Skin of body (tissue), 2 donors: Measurements from ENCODE around the gene SLC22A23. TPM values are rescaled to one million over a fixed set of nuclear protein-coding genes. Genes with fewer than 3 reads are reported as not detected.

Source experiments
- DNase-seq: peaks from one replicate; lab custom pipeline; 2025; lab: John Stamatoyannopoulos, UW
- total RNA-seq: library from RNA; depleted of rRNA; stranded (reverse); fragments of >200 nt; gene quantifications from one replicate; pipeline ENCODE4 v1.2.3, GENCODE V29; 2014

The SLC22A23 gene
- total RNA-seq, 1 donor from 2014 or later: 11.8 TPM

GRCh38 chr6:3446184-3446583, 10.7 kb downstream of the SLC22A23 start:
- DNase-seq: no peak

GRCh38 chr6:3444276-3445088, 12.4 kb downstream of the SLC22A23 start:
- DNase-seq: peak; percentile 18

GRCh38 chr6:3443221-3443515, 13.7 kb downstream of the SLC22A23 start:
- DNase-seq: no peak

- DNase-seq: no peak
Measured at GRCh38 chr6:3442431-3443220, 14.2 kb downstream of the SLC22A23 start.

- DNase-seq: no peak
Measured at GRCh38 chr6:3440911-3441310, 15.9 kb downstream of the SLC22A23 start.

- no peak for DNase-seq
Measured at GRCh38 chr6:3439961-3440360, 16.9 kb downstream of the SLC22A23 start.

- no peak for DNase-seq
Measured at GRCh38 chr6:3438190-3439167, 18.4 kb downstream of the SLC22A23 start.

GRCh38 chr6:3433005-3433404, 23.8 kb downstream of the SLC22A23 start:
- DNase-seq: no peak

- DNase-seq: no peak
Measured at GRCh38 chr6:3432416-3432815, 24.4 kb downstream of the SLC22A23 start.

GRCh38 chr6:3431994-3432393, 24.9 kb downstream of the SLC22A23 start:
- no peak for DNase-seq

GRCh38 chr6:3429211-3429610, 27.6 kb downstream of the SLC22A23 start:
- DNase-seq: no peak

- DNase-seq: no peak
Measured at GRCh38 chr6:3428700-3429099, 28.1 kb downstream of the SLC22A23 start.

- DNase-seq: no peak
Measured at GRCh38 chr6:3428247-3428646, 28.6 kb downstream of the SLC22A23 start.

- no peak for DNase-seq
Measured at GRCh38 chr6:3427687-3428085, 29.2 kb downstream of the SLC22A23 start.

GRCh38 chr6:3426927-3427686, 29.7 kb downstream of the SLC22A23 start:
- no peak for DNase-seq

GRCh38 chr6:3426091-3426926, 30.5 kb downstream of the SLC22A23 start:
- DNase-seq: no peak

GRCh38 chr6:3425574-3425973, 31.3 kb downstream of the SLC22A23 start:
- DNase-seq: no peak

- no peak for DNase-seq
Measured at GRCh38 chr6:3424185-3424927, 32.5 kb downstream of the SLC22A23 start.
